Measurements from ENCODE around the gene KCNC3. TPM values are rescaled to one million over a fixed set of nuclear protein-coding genes. Genes with fewer than 3 reads are reported as not detected.
A peak's percentile ranks its signal among the peaks of the same experiment; 100 is the strongest.

Gene KCNC3
- total and polyA plus RNA-seq, 3 experiments from 2014 or later = 0.68 to 0.73 TPM; not detected in 1

DNA sequence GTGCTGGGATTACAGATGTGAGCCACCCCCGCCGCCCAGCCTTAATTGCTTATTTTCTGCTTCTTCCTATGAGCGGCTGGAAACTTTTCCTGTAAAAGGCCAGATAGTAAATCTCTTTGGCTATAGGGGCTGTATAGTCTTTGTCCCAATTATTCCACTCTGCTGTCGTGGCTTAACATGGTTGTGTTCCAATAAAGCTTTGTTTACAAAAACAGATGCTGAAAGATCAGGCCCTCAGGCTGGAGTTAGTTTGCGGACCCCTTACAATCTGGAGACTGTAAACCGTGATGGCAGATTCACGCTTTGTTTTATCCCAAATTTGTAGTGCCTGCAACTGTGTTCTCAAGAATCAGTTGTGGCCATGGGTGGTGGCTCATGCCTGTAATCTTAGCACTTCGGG, 10.7 kb downstream of the KCNC3 start:
- H3K27ac ChIP-seq (ENCODE audit: low read depth, low read length) = no peak overlapping the region
- peaks cover 5% of the 10 kb centered on the region for H3K27me3 ChIP-seq (ENCODE audit: insufficient read depth, low read length, poor library complexity, severe bottlenecking)
- H3K4me1 Mint-ChIP-seq = peaks cover 4 to 13% (median 8%) of the 10 kb centered on the region in 3 donors
- H3K36me3 Mint-ChIP-seq = no peaks in the 10 kb centered on the region
- no peak overlapping the region for H3K4me3 ChIP-seq (ENCODE audit: low read length)
- H3K4me1 ChIP-seq (ENCODE audit: insufficient read depth, low read length) = peaks cover 4% of the 10 kb centered on the region
- ChIA-PET POLR2A (no interaction called here), CTCF (no interaction called here)
- H3K27ac Mint-ChIP-seq = no peak overlapping the region
- H3K4me3 Mint-ChIP-seq = no peak overlapping the region
- H3K9me3 ChIP-seq (ENCODE audit: low read length) = no peaks in the 10 kb centered on the region
- no peak for DNase-seq
- peaks cover 0 to 4% (median 0%) of the 10 kb centered on the region in 5 donors for H3K9me3 Mint-ChIP-seq
- no peaks in the 10 kb centered on the region for H3K36me3 ChIP-seq (ENCODE audit: insufficient read depth, low read length)
- H3K27me3 Mint-ChIP-seq = peaks cover 40 to 66% of the 10 kb centered on the region in 2 donors

DNA sequence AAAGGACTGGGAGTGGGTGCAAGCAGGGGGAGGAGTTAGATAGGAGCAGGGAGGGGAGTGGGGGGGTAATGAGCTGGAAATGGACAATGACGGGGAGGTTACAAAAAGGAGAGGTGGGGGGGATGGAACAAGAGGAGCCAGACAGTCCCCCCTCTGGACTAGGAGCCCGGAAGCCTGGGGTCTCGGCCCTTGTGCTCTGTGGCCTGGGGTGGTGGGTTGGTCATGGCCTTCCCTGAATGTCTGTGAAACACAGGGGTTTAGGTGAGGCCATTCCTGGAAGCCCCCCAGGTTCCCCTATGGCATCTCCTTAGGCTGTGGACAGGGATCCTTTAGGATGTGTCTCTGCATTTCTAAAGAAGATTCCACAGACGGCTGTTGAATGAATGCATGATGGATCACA, 12.1 kb downstream of the KCNC3 start:
- Mint-ChIP-seq H3K9me3 (peaks cover 0 to 2% (median 0%) of the 10 kb centered on the region in 5 donors), H3K27me3 (peaks cover 45 to 69% of the 10 kb centered on the region in 2 donors), H3K27ac (no peak overlapping the region)

DNA sequence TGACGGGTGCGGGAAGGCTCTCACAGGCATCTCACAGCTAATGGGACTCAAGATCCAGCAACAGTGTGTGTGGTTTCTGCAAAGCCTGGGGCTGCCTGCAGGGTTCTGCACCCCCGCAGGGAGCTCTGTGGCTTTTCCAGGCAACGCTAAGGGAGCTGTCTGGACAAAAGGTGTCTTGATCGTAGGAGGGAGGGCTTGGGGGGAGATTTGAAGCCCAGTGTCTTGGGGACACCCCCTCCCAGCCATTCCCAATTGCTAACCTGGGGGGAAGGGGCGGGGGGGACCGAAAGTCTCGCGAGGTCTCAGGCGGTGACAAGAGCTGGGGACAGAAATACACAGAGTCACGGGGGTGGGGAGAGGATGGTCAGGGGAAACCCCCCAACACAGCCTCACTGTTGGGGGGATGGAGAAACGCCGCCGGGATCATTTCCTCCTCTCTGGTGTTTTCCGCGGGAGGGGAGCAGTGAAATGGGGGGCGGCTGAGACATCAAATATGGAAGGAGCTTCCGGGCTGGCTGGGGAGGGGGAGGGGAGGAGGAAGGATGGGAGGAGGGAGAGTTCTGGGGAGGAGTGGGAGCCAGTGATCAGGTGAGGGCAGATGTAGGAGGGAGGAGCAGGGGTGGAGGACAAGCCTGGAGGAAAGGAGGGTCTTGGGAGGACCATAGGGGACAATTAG, 13.3 kb downstream of the KCNC3 start:
- DNase-seq = no peak
- Histone ChIP-seq H3K36me3 (ENCODE audit: insufficient read depth, low read length) (no peaks in the 10 kb centered on the region), H3K4me3 (ENCODE audit: low read length) (no peak overlapping the region), H3K27ac (ENCODE audit: low read depth, low read length) (no peak overlapping the region), H3K27me3 (ENCODE audit: insufficient read depth, low read length, poor library complexity, severe bottlenecking) (peaks cover 18% of the 10 kb centered on the region), H3K9me3 (ENCODE audit: low read length) (no peaks in the 10 kb centered on the region), H3K4me1 (ENCODE audit: insufficient read depth, low read length) (peaks cover 4% of the 10 kb centered on the region)
- Mint-ChIP-seq H3K27me3 (peaks cover 49 to 73% of the 10 kb centered on the region in 2 donors), H3K9me3 (peaks cover 0 to 2% (median 0%) of the 10 kb centered on the region in 5 donors), H3K4me3 (peak overlapping the region in 4 of 7 donors; percentile 27 to 57 (median 42)), H3K36me3 (no peaks in the 10 kb centered on the region), H3K27ac (no peak overlapping the region), H3K4me1 (peaks cover 4 to 13% (median 8%) of the 10 kb centered on the region in 3 donors)
- CTCF ChIA-PET = no interaction called here
- POLR2A ChIA-PET = no interaction called here

More for the DNA sequence above, 12.1 kb downstream of the KCNC3 start:
- ChIA-PET POLR2A (no interaction called here), CTCF (no interaction called here)
- H3K4me1 ChIP-seq (ENCODE audit: insufficient read depth, low read length) = peaks cover 4% of the 10 kb centered on the region
- H3K9me3 ChIP-seq (ENCODE audit: low read length) = no peaks in the 10 kb centered on the region
- Mint-ChIP-seq H3K4me1 (peaks cover 4 to 13% (median 8%) of the 10 kb centered on the region in 3 donors), H3K4me3 (no peak overlapping the region), H3K36me3 (no peaks in the 10 kb centered on the region)
- no peak overlapping the region for H3K27ac ChIP-seq (ENCODE audit: low read depth, low read length)
- DNase-seq = no peak
- H3K27me3 ChIP-seq (ENCODE audit: insufficient read depth, low read length, poor library complexity, severe bottlenecking) = peaks cover 12% of the 10 kb centered on the region
- H3K36me3 ChIP-seq (ENCODE audit: insufficient read depth, low read length) = no peaks in the 10 kb centered on the region
- no peak overlapping the region for H3K4me3 ChIP-seq (ENCODE audit: low read length)

DNA sequence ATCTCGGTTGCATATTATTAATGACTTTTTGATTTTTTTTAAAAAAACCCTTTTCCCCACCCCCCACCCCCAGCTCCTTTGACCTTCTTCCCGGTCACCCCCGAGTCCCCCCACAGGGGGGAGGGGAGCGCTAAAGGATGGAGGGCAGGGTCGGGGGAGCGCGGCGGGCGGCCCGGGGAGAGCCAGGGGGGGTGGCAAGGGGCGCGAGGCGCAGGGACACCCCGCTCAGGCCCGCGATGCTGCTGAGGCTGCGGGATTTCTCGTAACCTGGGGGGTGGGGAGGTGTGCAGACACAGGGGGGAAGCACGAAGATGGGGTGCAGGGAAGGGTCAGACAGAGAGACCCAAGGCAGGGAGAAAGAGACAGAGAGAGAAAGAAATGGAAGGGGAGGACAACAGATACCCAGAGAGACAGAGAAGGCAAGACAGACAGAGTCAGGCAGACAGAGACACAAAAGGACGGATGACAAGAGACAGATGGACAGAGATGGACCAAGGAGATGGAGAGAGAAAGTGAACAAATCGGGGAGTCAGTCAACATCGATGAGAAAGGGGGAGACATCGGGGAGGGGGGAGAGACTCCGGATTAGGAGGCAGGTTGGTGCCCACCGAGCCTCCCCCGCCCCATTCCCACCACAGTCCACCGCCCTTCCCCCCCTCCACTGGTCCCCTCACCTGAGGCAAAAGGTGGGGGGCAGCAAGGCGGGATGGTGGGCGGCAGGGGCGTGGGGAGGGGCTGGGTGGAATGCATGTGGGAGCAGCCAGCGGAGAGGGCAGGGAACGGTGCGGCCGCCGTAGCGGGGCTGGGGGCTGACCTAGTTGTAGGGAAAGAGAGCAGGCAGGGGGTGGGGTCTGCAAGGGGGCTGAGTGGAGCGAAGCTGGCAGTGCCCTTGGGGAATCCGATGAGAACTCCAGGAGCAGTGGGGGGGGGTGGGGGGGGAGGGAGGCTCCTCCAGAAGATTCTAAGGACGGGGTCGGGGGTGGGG, 14.2 kb downstream of the KCNC3 start:
- DNase-seq = no peak
- Histone ChIP-seq H3K9me3 (ENCODE audit: low read length) (no peaks in the 10 kb centered on the region), H3K27me3 (ENCODE audit: insufficient read depth, low read length, poor library complexity, severe bottlenecking) (peaks cover 27% of the 10 kb centered on the region), H3K4me1 (ENCODE audit: insufficient read depth, low read length) (peaks cover 4% of the 10 kb centered on the region), H3K36me3 (ENCODE audit: insufficient read depth, low read length) (no peaks in the 10 kb centered on the region), H3K27ac (ENCODE audit: low read depth, low read length) (no peak overlapping the region), H3K4me3 (ENCODE audit: low read length) (no peak overlapping the region)
- ChIA-PET CTCF (no interaction called here), POLR2A (no interaction called here)
- H3K36me3 Mint-ChIP-seq = no peaks in the 10 kb centered on the region
- peaks cover 4 to 13% (median 8%) of the 10 kb centered on the region in 3 donors for H3K4me1 Mint-ChIP-seq
- peak overlapping the region in 1 of 8 donors; percentile 12 for H3K27ac Mint-ChIP-seq
- peaks cover 0 to 2% (median 0%) of the 10 kb centered on the region in 5 donors for H3K9me3 Mint-ChIP-seq
- peak overlapping the region in 4 of 7 donors; percentile 2 to 16 (median 8) for H3K4me3 Mint-ChIP-seq
- peaks cover 53 to 78% of the 10 kb centered on the region in 2 donors for H3K27me3 Mint-ChIP-seq

DNA sequence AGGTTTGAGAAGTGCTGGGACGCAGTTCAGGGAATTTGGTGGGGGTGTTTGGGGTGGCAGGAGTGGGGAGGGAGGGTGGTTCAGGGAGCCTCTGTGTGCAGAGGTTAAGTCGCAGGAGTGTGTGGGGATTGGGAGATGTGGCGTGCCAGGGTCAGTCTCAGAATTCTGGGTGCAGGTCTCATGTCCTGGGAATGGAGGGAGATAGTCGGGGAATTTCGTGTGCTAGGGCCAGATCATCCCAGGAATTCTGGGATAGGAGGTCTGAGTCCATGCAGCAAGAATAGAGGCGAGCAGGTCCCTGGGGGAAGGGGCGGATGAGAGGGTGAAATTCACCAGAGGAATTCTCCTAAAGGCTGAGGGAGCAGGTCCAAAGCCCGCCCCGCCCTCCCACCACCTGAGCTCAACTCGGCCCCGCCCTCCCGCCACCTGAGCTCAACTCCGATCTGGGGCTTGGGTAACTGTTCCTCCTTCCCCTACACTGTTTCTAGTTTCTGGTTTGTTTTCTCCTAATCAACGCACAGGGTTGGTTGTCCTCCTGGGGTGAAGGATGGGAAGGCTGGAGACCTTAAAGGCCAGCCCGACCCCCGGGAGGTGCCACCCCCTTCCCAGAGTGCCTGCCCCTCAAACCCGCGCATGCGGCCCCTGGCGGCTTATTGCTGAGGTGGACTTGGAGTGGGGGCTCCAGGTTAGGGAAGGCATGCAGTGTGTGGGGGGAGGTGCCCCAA, 15.2 kb downstream of the KCNC3 start:
- Histone ChIP-seq H3K4me1 (ENCODE audit: insufficient read depth, low read length) (peaks cover 4% of the 10 kb centered on the region), H3K27ac (ENCODE audit: low read depth, low read length) (no peak overlapping the region), H3K4me3 (ENCODE audit: low read length) (no peak overlapping the region), H3K36me3 (ENCODE audit: insufficient read depth, low read length) (no peaks in the 10 kb centered on the region), H3K9me3 (ENCODE audit: low read length) (no peaks in the 10 kb centered on the region), H3K27me3 (ENCODE audit: insufficient read depth, low read length, poor library complexity, severe bottlenecking) (peaks cover 28% of the 10 kb centered on the region)
- Mint-ChIP-seq H3K4me3 (no peak overlapping the region), H3K4me1 (peaks cover 4 to 13% (median 8%) of the 10 kb centered on the region in 3 donors), H3K27me3 (peaks cover 54 to 74% of the 10 kb centered on the region in 2 donors), H3K9me3 (peaks cover 0 to 3% (median 0%) of the 10 kb centered on the region in 5 donors), H3K27ac (peak overlapping the region in 1 of 8 donors; percentile 58), H3K36me3 (no peaks in the 10 kb centered on the region)
- no peak for DNase-seq
- POLR2A ChIA-PET = no interaction called here
- CTCF ChIA-PET = no interaction called here

DNA sequence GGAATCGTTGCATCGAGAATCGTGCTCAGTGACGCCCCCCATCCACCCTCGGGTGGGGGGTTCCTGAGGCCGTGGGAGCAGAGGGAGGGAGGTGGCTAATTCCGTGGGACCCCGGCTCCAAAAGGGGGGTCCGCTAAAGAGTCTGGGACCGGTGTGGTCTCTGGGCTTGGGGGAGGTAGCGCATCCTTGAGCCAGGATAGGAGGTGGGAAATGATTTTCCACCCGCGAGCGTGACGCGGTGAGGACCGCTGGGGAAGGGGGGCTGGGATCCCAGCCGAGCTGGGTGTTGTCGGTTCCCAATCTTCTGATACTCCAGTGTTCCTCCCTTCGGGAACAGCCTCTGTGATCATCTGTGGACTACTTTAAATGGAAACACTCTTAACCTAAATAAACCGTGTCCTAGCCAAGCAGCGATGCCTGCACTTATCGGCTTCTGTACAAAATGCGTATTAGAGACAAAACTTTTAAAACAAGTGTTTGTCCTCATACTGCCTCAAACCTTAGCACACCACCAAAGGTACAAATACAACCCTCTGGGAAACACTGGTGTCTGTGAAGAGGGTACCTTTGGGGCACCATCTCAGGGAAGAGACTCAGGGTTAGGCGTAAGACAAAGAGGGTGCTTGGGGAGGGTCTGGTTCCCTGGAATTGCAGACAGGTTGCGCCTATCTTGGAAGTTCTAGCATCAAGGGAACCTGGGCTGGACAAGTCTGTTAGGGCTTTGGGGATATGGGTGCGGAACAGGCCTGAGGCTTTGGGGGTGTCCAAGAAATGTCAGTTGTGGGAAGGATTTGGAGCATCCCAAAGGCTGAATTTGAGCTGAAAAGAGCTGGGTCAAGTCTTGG, 16.0 kb downstream of the KCNC3 start:
- Histone ChIP-seq H3K9me3 (ENCODE audit: low read length) (no peaks in the 10 kb centered on the region), H3K27ac (ENCODE audit: low read depth, low read length) (no peak overlapping the region), H3K27me3 (ENCODE audit: insufficient read depth, low read length, poor library complexity, severe bottlenecking) (peaks cover 28% of the 10 kb centered on the region), H3K4me1 (ENCODE audit: insufficient read depth, low read length) (peaks cover 4% of the 10 kb centered on the region), H3K4me3 (ENCODE audit: low read length) (no peak overlapping the region), H3K36me3 (ENCODE audit: insufficient read depth, low read length) (no peaks in the 10 kb centered on the region)
- Mint-ChIP-seq H3K9me3 (peaks cover 0 to 3% (median 0%) of the 10 kb centered on the region in 5 donors), H3K36me3 (no peaks in the 10 kb centered on the region), H3K4me3 (peak overlapping the region in 1 of 7 donors; percentile 80), H3K4me1 (peaks cover 4 to 13% (median 8%) of the 10 kb centered on the region in 3 donors), H3K27me3 (peaks cover 54 to 76% of the 10 kb centered on the region in 2 donors), H3K27ac (peak overlapping the region in 1 of 8 donors; percentile 58)
- POLR2A ChIA-PET = no interaction called here
- DNase-seq = no peak
- CTCF ChIA-PET = no interaction called here

Measured in CD8-positive, alpha-beta memory T cell (primary cell).